HCT116 (cell line): ENCODE measurements around the gene IL21R. TPM values are rescaled to one million over a fixed set of nuclear protein-coding genes. Genes with fewer than 3 reads are reported as not detected.

Source experiments
- ATAC-seq: fragments of 200-7000 bp; cut with Tn5 transposase; 2 replicates; pipeline ENCODE4 v1.9.1; 2020; ENCODE audit warnings: mild to moderate bottlenecking, moderate library complexity
- BruUV-seq: library from RNA; stranded (reverse); fragments of 400-500 nt; replicated peaks from 2 replicates; lab custom pipeline; 2021; lab: Mats Ljungman, UMichigan
- CTCF ChIA-PET: fragments of 300-600 bp; sonication (Branson Sonifier 250); formaldehyde crosslinking; loops from one replicate; lab custom pipeline; 2021; ENCODE audit warnings: antibody characterized with exemption; lab: Charles Lee
- POLR2A ChIA-PET: fragments of 300-600, 350-600 bp; sonication (Branson Sonifier 250); formaldehyde crosslinking; loops from one replicate; lab custom pipeline; 2021; ENCODE audit warnings: antibody characterized with exemption; lab: Charles Lee
- RAD21 ChIA-PET, 2 experiments: fragments of 300-600 bp; sonication (Branson Sonifier 250); formaldehyde crosslinking; loops; one replicate each; lab custom pipeline; 2023; ENCODE audit warnings: low total read pairs in 2 of 2; ENCODE audit not compliant: uncharacterized antibody in 2 of 2, unreplicated experiment in 2 of 2, low non-redundant PET in 1 of 2; lab: Charles Lee
- DNase-seq: peaks from one replicate; pipeline ENCODE4 v3.0.0-alpha.2; 2010; ENCODE audit warnings: low read depth, low spot score
- H2AFZ ChIP-seq: fragments of 200-600 bp; shearing (Covaris generic), sonication (generic); 2 replicates; pipeline ENCODE4 v1.6.1; 2017; ENCODE audit warnings: low read depth, mixed run types, mixed read lengths, antibody characterized with exemption, low read length; ENCODE audit not compliant: poor library complexity, severe bottlenecking
- H3K27ac ChIP-seq: 2 replicates; pipeline ENCODE4 v1.5.1; 2012; ENCODE audit warnings: low read depth, low read length
- H3K27me3 ChIP-seq: fragments of 200-600 bp; sonication (generic); 2 replicates; pipeline ENCODE4 v1.6.1; 2016; ENCODE audit warnings: mixed run types, low read length, mixed read lengths; ENCODE audit not compliant: insufficient read depth
- H3K36me3 ChIP-seq, 2 experiments: fragments of 200-500 bp in 1 of 2; fragments of 200-600 bp in 1 of 2; sonication (Bioruptor generic) in 1 of 2; sonication (generic) in 1 of 2; 2 replicates each; pipeline versions ENCODE4 v1.5.1 to v1.6.1; 2014 to 2016; ENCODE audit warnings: low read length in 2 of 2, inconsistent platforms in 1 of 2, mixed read lengths in 1 of 2, mixed run types in 1 of 2; ENCODE audit not compliant: insufficient read depth in 2 of 2, control insufficient read depth in 1 of 2
- H3K4me1 ChIP-seq, 2 experiments: fragments of 200-600 bp in 1 of 2; sonication (generic) in 1 of 2; 2 replicates each; pipeline versions ENCODE4 v1.5.1 to v1.6.1; 2012 to 2017; ENCODE audit warnings: low read length in 2 of 2, inconsistent platforms in 1 of 2, mild to moderate bottlenecking in 1 of 2, mixed read lengths in 1 of 2, mixed run types in 1 of 2, moderate library complexity in 1 of 2; ENCODE audit not compliant: insufficient read depth in 2 of 2, control insufficient read depth in 1 of 2
- H3K4me2 ChIP-seq: fragments of 200-600 bp; sonication (generic); 2 replicates; pipeline ENCODE4 v1.6.1; 2017; ENCODE audit warnings: mixed run types, low read length, mixed read lengths
- H3K4me3 ChIP-seq, 2 experiments: fragments of 200-600 bp in 1 of 2; sonication (generic) in 1 of 2; replicated peaks in 1 of 2; 2 replicates each; pipeline ENCODE4 v1.5.1; 2011 to 2016; ENCODE audit warnings: low read length in 2 of 2, control low read depth in 1 of 2, low read depth in 1 of 2, mild to moderate bottlenecking in 1 of 2, mixed read lengths in 1 of 2, mixed run types in 1 of 2
- H3K79me2 ChIP-seq: fragments of 200-600 bp; sonication (generic); 2 replicates; pipeline ENCODE4 v1.6.1; 2017; ENCODE audit warnings: mild to moderate bottlenecking, mixed run types, low read length, moderate library complexity, mixed read lengths; ENCODE audit not compliant: insufficient read depth
- H3K9ac ChIP-seq: fragments of 200-600 bp; sonication (generic); 2 replicates; pipeline ENCODE4 v1.6.1; 2016; ENCODE audit warnings: low read length, mixed read lengths
- H3K9me2 ChIP-seq: fragments of 200-600 bp; sonication (generic), shearing (Covaris generic); 2 replicates; pipeline ENCODE4 v1.6.1; 2017; ENCODE audit warnings: mixed run types, mild to moderate bottlenecking, moderate library complexity; ENCODE audit not compliant: insufficient read depth
- H3K9me3 ChIP-seq, 2 experiments: fragments of 200-500 bp in 1 of 2; fragments of 200-600 bp in 1 of 2; sonication (Bioruptor generic) in 1 of 2; sonication (generic) in 1 of 2; 2 replicates each; pipeline ENCODE4 v1.6.1; 2014 to 2017; ENCODE audit warnings: low read length in 2 of 2, mixed read lengths in 2 of 2, inconsistent platforms in 1 of 2, low read depth in 1 of 2, mild to moderate bottlenecking in 1 of 2, mixed run types in 1 of 2, moderate library complexity in 1 of 2; ENCODE audit not compliant: control insufficient read depth in 1 of 2, insufficient read depth in 1 of 2
- H4K20me1 ChIP-seq: fragments of 200-600 bp; sonication (generic), shearing (Covaris generic); 2 replicates; pipeline ENCODE4 v1.6.1; 2017; ENCODE audit warnings: mixed run types, mild to moderate bottlenecking, moderate library complexity; ENCODE audit not compliant: insufficient read depth
- CBX3 ChIP-seq: IDR thresholded peaks from 2 replicates; pipeline ENCODE4 v1.6.1; 2012; ENCODE audit warnings: low read depth
- CEBPB ChIP-seq: IDR thresholded peaks from 2 replicates; pipeline ENCODE4 v1.6.1; 2012; ENCODE audit warnings: low read depth
- ELF1 ChIP-seq: IDR thresholded peaks from 2 replicates; pipeline ENCODE4 v1.6.1; 2012; ENCODE audit warnings: low read depth, borderline replicate concordance
- EZH2 ChIP-seq: fragments of 200-600 bp; sonication (generic); IDR thresholded peaks from 2 replicates; pipeline ENCODE4 v1.6.1; 2017; ENCODE audit warnings: antibody characterized with exemption, mixed run types
- FOSL1 ChIP-seq: IDR thresholded peaks from 2 replicates; pipeline ENCODE4 v1.6.1; 2012; ENCODE audit warnings: low read depth
- JUND ChIP-seq: IDR thresholded peaks from 2 replicates; pipeline ENCODE4 v1.6.1; 2012
- MAX ChIP-seq: IDR thresholded peaks from 2 replicates; pipeline ENCODE4 v1.6.1; 2012
- SIN3A ChIP-seq: IDR thresholded peaks from 2 replicates; pipeline ENCODE4 v1.6.1; 2012; ENCODE audit warnings: low read depth
- SP1 ChIP-seq: IDR thresholded peaks from 2 replicates; pipeline ENCODE4 v1.6.1; 2012; ENCODE audit warnings: low read depth
- ZFX ChIP-seq: fragments of 450-650 bp; IDR thresholded peaks from 2 replicates; pipeline ENCODE4 v1.6.1; 2017
- ZNF274 ChIP-seq: fragments of 200-500 bp; sonication (Bioruptor generic); IDR thresholded peaks from 2 replicates; pipeline ENCODE4 v1.6.1; 2014; ENCODE audit warnings: mild to moderate bottlenecking, low read depth, low read length, inconsistent platforms
- intact Hi-C: fragments of 100-400 bp; cut with micrococcal nuclease; formaldehyde crosslinking; loops from 2 replicates; pipeline ENCODE4 v1.10.0; 2022
- total RNA-seq: library from RNA; stranded (reverse); gene quantifications from one replicate; pipeline ENCODE4 v1.2.1, GENCODE V29; 2021; ENCODE audit not compliant: unreplicated experiment
- TF ChIP-seq, protein P1 (sequence below), 3 experiments: fragments of 200-600 bp in 1 of 3; sonication (generic) in 1 of 3; IDR thresholded peaks in 2 of 3; conservative IDR thresholded peaks in 1 of 3; 2 replicates each; pipeline ENCODE4 v1.5.1; 2012 to 2017; ENCODE audit warnings: low read depth in 2 of 3, low read length in 2 of 3, antibody characterized with exemption in 1 of 3, borderline replicate concordance in 1 of 3, control low read depth in 1 of 3, mild to moderate bottlenecking in 1 of 3, mixed read lengths in 1 of 3, mixed run types in 1 of 3, moderate library complexity in 1 of 3; ENCODE audit not compliant: insufficient read depth in 1 of 3
- TF ChIP-seq, protein P2 (sequence below): IDR thresholded peaks from 2 replicates; pipeline ENCODE4 v1.6.1; 2012; ENCODE audit warnings: low read depth

The IL21R gene
- total RNA-seq, 1 experiment from 2014 or later = 1.2 TPM

GRCh38 chr16:27447301-27447700, 45.3 kb downstream of the IL21R start:
- H3K4me2 ChIP-seq = no peak overlapping the region
- H3K27me3 ChIP-seq = no peaks in the 10 kb centered on the region
- H4K20me1 ChIP-seq = no peaks in the 10 kb centered on the region
- H3K79me2 ChIP-seq = no peaks in the 10 kb centered on the region
- H3K36me3 ChIP-seq = no peaks in the 10 kb centered on the region
- H3K9ac ChIP-seq = no peak overlapping the region
- intact Hi-C loops = no loop called here
- ATAC-seq (no peak), DNase-seq (no peak)
- no peak overlapping the region for H3K27ac ChIP-seq
- H3K9me3 ChIP-seq = peaks cover 0 to 15% of the 10 kb centered on the region in 2 experiments; a peak in 2 of 4 replicates
- ChIA-PET CTCF (interaction anchor here (1.2 kb wide), 1 partner anchor 268 kb away, joined by 3 read pairs; no protein-coding TSS in a partner anchor), RAD21 (no interaction called here), POLR2A (no interaction called here)
- no peak overlapping the region for H2AFZ ChIP-seq
- no peaks in the 10 kb centered on the region for H3K4me1 ChIP-seq
- BruUV-seq = no TSS peak
- H3K9me2 ChIP-seq = no peaks in the 10 kb centered on the region
- TF ChIP-seq, protein P1, sequence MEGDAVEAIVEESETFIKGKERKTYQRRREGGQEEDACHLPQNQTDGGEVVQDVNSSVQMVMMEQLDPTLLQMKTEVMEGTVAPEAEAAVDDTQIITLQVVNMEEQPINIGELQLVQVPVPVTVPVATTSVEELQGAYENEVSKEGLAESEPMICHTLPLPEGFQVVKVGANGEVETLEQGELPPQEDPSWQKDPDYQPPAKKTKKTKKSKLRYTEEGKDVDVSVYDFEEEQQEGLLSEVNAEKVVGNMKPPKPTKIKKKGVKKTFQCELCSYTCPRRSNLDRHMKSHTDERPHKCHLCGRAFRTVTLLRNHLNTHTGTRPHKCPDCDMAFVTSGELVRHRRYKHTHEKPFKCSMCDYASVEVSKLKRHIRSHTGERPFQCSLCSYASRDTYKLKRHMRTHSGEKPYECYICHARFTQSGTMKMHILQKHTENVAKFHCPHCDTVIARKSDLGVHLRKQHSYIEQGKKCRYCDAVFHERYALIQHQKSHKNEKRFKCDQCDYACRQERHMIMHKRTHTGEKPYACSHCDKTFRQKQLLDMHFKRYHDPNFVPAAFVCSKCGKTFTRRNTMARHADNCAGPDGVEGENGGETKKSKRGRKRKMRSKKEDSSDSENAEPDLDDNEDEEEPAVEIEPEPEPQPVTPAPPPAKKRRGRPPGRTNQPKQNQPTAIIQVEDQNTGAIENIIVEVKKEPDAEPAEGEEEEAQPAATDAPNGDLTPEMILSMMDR (IDR thresholded peaks at IDR 0.05 in 2 of 3, conservative IDR thresholded peaks at IDR 0.05 in 1 of 3; ENCODE audit: borderline replicate concordance in 1 of 3, insufficient read depth in 1 of 3, low read depth in 2 of 3, low read length in 2 of 3) = no peak
- TF ChIP-seq EZH2 (no peak), ZFX (no peak), JUND (no peak), CEBPB (no peak), ZNF274 (no peak), ELF1 (no peak), CBX3 (no peak), SIN3A (no peak), MAX (no peak), SP1 (no peak), FOSL1 (no peak)
- TF ChIP-seq, protein P2, sequence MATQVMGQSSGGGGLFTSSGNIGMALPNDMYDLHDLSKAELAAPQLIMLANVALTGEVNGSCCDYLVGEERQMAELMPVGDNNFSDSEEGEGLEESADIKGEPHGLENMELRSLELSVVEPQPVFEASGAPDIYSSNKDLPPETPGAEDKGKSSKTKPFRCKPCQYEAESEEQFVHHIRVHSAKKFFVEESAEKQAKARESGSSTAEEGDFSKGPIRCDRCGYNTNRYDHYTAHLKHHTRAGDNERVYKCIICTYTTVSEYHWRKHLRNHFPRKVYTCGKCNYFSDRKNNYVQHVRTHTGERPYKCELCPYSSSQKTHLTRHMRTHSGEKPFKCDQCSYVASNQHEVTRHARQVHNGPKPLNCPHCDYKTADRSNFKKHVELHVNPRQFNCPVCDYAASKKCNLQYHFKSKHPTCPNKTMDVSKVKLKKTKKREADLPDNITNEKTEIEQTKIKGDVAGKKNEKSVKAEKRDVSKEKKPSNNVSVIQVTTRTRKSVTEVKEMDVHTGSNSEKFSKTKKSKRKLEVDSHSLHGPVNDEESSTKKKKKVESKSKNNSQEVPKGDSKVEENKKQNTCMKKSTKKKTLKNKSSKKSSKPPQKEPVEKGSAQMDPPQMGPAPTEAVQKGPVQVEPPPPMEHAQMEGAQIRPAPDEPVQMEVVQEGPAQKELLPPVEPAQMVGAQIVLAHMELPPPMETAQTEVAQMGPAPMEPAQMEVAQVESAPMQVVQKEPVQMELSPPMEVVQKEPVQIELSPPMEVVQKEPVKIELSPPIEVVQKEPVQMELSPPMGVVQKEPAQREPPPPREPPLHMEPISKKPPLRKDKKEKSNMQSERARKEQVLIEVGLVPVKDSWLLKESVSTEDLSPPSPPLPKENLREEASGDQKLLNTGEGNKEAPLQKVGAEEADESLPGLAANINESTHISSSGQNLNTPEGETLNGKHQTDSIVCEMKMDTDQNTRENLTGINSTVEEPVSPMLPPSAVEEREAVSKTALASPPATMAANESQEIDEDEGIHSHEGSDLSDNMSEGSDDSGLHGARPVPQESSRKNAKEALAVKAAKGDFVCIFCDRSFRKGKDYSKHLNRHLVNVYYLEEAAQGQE = no peak
- no peak overlapping the region for H3K4me3 ChIP-seq
